Measurements from ENCODE around the gene DNMT3B.

The DNMT3B gene

DNA sequence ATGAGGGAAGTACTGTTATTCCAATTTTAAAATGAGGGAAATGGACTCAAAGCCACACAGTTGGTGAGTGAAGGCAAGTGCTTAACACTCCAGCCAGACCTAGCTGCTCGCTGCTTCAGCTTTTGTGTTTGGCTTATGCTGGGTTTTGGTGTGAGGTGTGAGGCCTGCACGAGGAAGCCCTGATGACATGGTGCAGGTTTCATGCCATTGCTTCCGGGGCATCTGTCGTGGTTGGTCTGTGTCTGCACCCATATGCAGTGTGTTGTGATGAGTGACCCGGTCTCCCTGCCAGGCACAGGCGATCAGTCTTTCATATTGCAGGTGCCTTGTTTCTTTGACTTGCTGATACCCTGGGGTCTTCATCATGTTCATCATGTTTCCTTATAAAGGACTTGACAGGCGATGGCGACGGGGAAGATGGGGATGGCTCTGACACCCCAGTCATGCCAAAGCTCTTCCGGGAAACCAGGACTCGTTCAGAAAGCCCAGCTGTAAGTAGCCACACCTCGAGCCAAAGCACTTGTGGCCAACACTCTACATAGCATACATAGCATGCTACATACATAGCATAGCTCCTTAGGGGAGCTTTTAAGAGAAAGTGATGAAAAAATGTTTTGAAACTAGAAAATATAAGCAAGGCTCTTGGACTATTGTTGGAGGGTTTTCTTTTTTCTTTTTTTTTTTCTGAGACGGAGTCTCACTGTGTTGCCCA, 22.3 kb downstream of the DNMT3B start:
- H3K36me3 ChIP-seq (ENCODE audit: control insufficient read depth, low read length) = no peaks in the 10 kb centered on the region
- H3K4me1 ChIP-seq (ENCODE audit: control insufficient read depth, low read length) = no peaks in the 10 kb centered on the region

DNA sequence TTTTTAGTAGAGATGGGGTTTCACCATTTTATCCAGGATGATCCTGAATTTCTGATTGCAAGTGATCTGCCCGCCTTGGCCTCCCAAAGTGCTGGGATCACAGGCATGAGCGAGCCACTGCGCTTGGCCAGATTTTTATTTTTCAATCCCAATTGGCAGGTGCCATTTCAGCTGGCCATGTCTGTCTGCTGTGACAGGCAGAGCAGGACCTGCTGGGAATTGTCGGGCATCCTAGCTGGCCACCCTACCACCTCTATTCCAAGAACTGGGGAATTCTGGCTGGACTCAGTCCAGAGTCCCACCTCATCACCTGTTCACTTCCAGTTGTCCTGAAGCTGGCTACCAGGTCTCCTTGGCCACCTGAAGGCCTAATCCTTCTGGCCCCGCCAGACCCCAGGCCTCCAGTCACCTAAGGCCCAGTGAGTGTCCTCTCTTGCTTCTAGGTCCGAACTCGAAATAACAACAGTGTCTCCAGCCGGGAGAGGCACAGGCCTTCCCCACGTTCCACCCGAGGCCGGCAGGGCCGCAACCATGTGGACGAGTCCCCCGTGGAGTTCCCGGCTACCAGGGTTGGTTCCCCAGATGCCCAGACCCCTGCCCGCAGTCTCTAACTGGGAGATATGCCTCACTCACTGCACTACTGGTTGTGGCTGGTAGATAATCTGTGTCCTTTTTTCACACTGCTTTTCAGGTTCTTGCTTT, 24.0 kb downstream of the DNMT3B start:
- H3F3A ChIP-seq (ENCODE audit: control insufficient read depth, insufficient read depth) = no peaks in the 10 kb centered on the region
- no peaks in the 10 kb centered on the region for H3K36me3 ChIP-seq (ENCODE audit: control insufficient read depth, low read length)
- H3K79me2 ChIP-seq (ENCODE audit: control insufficient read depth, low read length) = no peaks in the 10 kb centered on the region

More for the DNA sequence above, 22.3 kb downstream of the DNMT3B start:
- H3K4me2 ChIP-seq (ENCODE audit: low read length) = no peak overlapping the region
- no peaks in the 10 kb centered on the region for H3K27me3 ChIP-seq (ENCODE audit: control insufficient read depth, low read length)
- H4K20me1 ChIP-seq (ENCODE audit: control insufficient read depth, insufficient read depth, low read depth, low read length) = no peaks in the 10 kb centered on the region
- H3K9me3 ChIP-seq (ENCODE audit: control insufficient read depth, insufficient read depth, low read length) = no peaks in the 10 kb centered on the region
- H3K9me2 ChIP-seq (replicated peaks; ENCODE audit: control insufficient read depth, low read length) = no peaks in the 10 kb centered on the region
- H3K4me3 ChIP-seq (ENCODE audit: low read length) = no peak overlapping the region
- no peaks in the 10 kb centered on the region for H3K79me2 ChIP-seq (ENCODE audit: control insufficient read depth, low read length)
- no peaks in the 10 kb centered on the region for H3F3A ChIP-seq (ENCODE audit: control insufficient read depth, insufficient read depth)
- no peak overlapping the region for H3K27ac ChIP-seq (ENCODE audit: low read depth, low read length)
- TF ChIP-seq, protein P1, sequence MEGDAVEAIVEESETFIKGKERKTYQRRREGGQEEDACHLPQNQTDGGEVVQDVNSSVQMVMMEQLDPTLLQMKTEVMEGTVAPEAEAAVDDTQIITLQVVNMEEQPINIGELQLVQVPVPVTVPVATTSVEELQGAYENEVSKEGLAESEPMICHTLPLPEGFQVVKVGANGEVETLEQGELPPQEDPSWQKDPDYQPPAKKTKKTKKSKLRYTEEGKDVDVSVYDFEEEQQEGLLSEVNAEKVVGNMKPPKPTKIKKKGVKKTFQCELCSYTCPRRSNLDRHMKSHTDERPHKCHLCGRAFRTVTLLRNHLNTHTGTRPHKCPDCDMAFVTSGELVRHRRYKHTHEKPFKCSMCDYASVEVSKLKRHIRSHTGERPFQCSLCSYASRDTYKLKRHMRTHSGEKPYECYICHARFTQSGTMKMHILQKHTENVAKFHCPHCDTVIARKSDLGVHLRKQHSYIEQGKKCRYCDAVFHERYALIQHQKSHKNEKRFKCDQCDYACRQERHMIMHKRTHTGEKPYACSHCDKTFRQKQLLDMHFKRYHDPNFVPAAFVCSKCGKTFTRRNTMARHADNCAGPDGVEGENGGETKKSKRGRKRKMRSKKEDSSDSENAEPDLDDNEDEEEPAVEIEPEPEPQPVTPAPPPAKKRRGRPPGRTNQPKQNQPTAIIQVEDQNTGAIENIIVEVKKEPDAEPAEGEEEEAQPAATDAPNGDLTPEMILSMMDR (IDR thresholded peaks at IDR 0.05; ENCODE audit: low read depth, low read length, poor library complexity, severe bottlenecking) = no peak
- no peak for TF ChIP-seq EZH2phosphoT487 (IDR thresholded peaks at IDR 0.05; ENCODE audit: borderline replicate concordance, low read length)

DNA sequence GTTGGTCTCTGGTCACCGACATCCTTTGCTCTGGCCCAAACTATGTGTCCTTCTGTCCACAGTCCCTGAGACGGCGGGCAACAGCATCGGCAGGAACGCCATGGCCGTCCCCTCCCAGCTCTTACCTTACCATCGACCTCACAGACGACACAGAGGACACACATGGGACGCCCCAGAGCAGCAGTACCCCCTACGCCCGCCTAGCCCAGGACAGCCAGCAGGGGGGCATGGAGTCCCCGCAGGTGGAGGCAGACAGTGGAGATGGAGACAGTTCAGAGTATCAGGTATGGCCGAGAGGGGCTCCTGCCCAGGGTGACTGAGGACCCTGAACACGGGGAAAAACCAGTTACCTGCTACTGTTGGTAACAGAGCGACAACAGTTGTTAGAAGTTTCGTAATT, 25.0 kb downstream of the DNMT3B start:
- peaks cover 10% of the 10 kb centered on the region for H3K4me1 ChIP-seq (ENCODE audit: control insufficient read depth, low read length)
- no peaks in the 10 kb centered on the region for H3K9me2 ChIP-seq (replicated peaks; ENCODE audit: control insufficient read depth, low read length)
- H3F3A ChIP-seq (ENCODE audit: control insufficient read depth, insufficient read depth) = no peaks in the 10 kb centered on the region
- no peak overlapping the region for H3K4me3 ChIP-seq (ENCODE audit: low read length)
- H3K4me2 ChIP-seq (ENCODE audit: low read length) = no peak overlapping the region
- no peaks in the 10 kb centered on the region for H4K20me1 ChIP-seq (ENCODE audit: control insufficient read depth, insufficient read depth, low read depth, low read length)
- H3K9me3 ChIP-seq (ENCODE audit: control insufficient read depth, insufficient read depth, low read length) = no peaks in the 10 kb centered on the region
- H3K27ac ChIP-seq (ENCODE audit: low read depth, low read length) = no peak overlapping the region
- H3K79me2 ChIP-seq (ENCODE audit: control insufficient read depth, low read length) = no peaks in the 10 kb centered on the region
- TF ChIP-seq EZH2phosphoT487 (IDR thresholded peaks at IDR 0.05; ENCODE audit: borderline replicate concordance, low read length) = no peak
- TF ChIP-seq, protein P1 (IDR thresholded peaks at IDR 0.05; ENCODE audit: low read depth, low read length, poor library complexity, severe bottlenecking) = no peak
- no peaks in the 10 kb centered on the region for H3K27me3 ChIP-seq (ENCODE audit: control insufficient read depth, low read length)
- H3K36me3 ChIP-seq (ENCODE audit: control insufficient read depth, low read length) = no peaks in the 10 kb centered on the region

More for the DNA sequence above, 24.0 kb downstream of the DNMT3B start:
- no peaks in the 10 kb centered on the region for H4K20me1 ChIP-seq (ENCODE audit: control insufficient read depth, insufficient read depth, low read depth, low read length)
- no peaks in the 10 kb centered on the region for H3K9me3 ChIP-seq (ENCODE audit: control insufficient read depth, insufficient read depth, low read length)
- TF ChIP-seq, protein P1 (IDR thresholded peaks at IDR 0.05; ENCODE audit: low read depth, low read length, poor library complexity, severe bottlenecking) = no peak
- no peak for TF ChIP-seq EZH2phosphoT487 (IDR thresholded peaks at IDR 0.05; ENCODE audit: borderline replicate concordance, low read length)
- H3K9me2 ChIP-seq (replicated peaks; ENCODE audit: control insufficient read depth, low read length) = no peaks in the 10 kb centered on the region
- H3K4me2 ChIP-seq (ENCODE audit: low read length) = no peak overlapping the region
- no peak overlapping the region for H3K27ac ChIP-seq (ENCODE audit: low read depth, low read length)
- H3K4me3 ChIP-seq (ENCODE audit: low read length) = no peak overlapping the region
- no peaks in the 10 kb centered on the region for H3K27me3 ChIP-seq (ENCODE audit: control insufficient read depth, low read length)
- peaks cover 8% of the 10 kb centered on the region for H3K4me1 ChIP-seq (ENCODE audit: control insufficient read depth, low read length)
